Measurements from ENCODE around the gene MRNIP. TPM values are rescaled to one million over a fixed set of nuclear protein-coding genes. Genes with fewer than 3 reads are reported as not detected.

The MRNIP gene
- total and polyA plus RNA-seq, 2 of the 8 experiments (the other 6 are each of a cell fraction or from before 2014, with no cell fraction given) = 29.6 TPM

GRCh38 chr5:179827680-179828079 lies 30.9 kb downstream of the MRNIP start:
- H2BK20ac ChIP-seq (ENCODE audit: low read length) = no peak overlapping the region
- 84% methylated on average over 9 of the region's 9 CpGs; no CpG with 5 or more reads in 1 of the 2 experiments for WGBS, 2 experiments (ENCODE audit: extremely low coverage in 1 of 2, insufficient coverage in 1 of 2, insufficient read length in 1 of 2, insufficient replicate concordance in 2 of 2, low coverage in 1 of 2, low lambda C conversion rate in 2 of 2, missing lambda C conversion rate in 1 of 2)
- CTCF ChIA-PET (ENCODE audit: partially characterized antibody) = interaction anchor here (0.7 to 2.7 kb wide), 5 partner anchors 10 to 67 kb away, joined by 3 to 11 read pairs (median 3); no protein-coding TSS in a partner anchor
- DNase-seq (ENCODE audit: low read depth in 1 of 2, low spot score in 2 of 2) (no peak), FAIRE-seq (no peak)
- POLR2A ChIA-PET (ENCODE audit: partially characterized antibody) = interaction anchor here (0.7 to 5.0 kb wide), 7 partner anchors 9 to 64 kb away, joined by 3 to 31 read pairs (median 3); no protein-coding TSS in a partner anchor
- H3K27ac ChIP-seq (ENCODE audit: low read depth, low read length) = no peak overlapping the region
- peaks cover 2 to 5% (median 3%) of the 10 kb centered on the region in 4 experiments; a peak in 6 of 7 replicates for H3K4me1 ChIP-seq (replicated peaks in 1 of 4; ENCODE audit: control insufficient read depth in 3 of 4, insufficient read depth in 4 of 4, low read length in 3 of 4)
- H3K18ac ChIP-seq (ENCODE audit: extremely low read depth, low read length) = no peak overlapping the region; the same call in 1 of the 2 replicates
- peaks cover 0 to 12% of the 10 kb centered on the region in 2 experiments; a peak in 1 of 4 replicates for H3K79me2 ChIP-seq (ENCODE audit: control insufficient read depth in 1 of 2, insufficient read depth in 2 of 2, low read length in 2 of 2)
- H2AFZ ChIP-seq (ENCODE audit: low read length) = no peak overlapping the region
- no peak overlapping the region for H4K5ac ChIP-seq (ENCODE audit: insufficient read length, low read depth, low read length)
- H2BK12ac ChIP-seq (ENCODE audit: low read depth, low read length) = no peak overlapping the region
- H3K36me3 ChIP-seq (ENCODE audit: control insufficient read depth in 2 of 4, insufficient read depth in 4 of 4, low read length in 3 of 4) = peaks cover 18 to 78% (median 55%) of the 10 kb centered on the region in 4 experiments
- no peak overlapping the region; the same call in 1 of the 2 replicates for H4K8ac ChIP-seq (ENCODE audit: extremely low read depth, insufficient read depth, low read length)
- no peak overlapping the region for H2BK5ac ChIP-seq (ENCODE audit: low read depth, low read length)
- H3K9ac ChIP-seq (replicated peaks in 1 of 4; ENCODE audit: extremely low read depth in 1 of 4, low read depth in 3 of 4, low read length in 3 of 4) = no peak overlapping the region
- H3K4ac ChIP-seq (replicated peaks; ENCODE audit: insufficient read length, low read depth, low read length) = no peak overlapping the region
- H3K9me3 ChIP-seq (ENCODE audit: insufficient read depth in 2 of 2, low read depth in 1 of 2, low read length in 1 of 2) = no peaks in the 10 kb centered on the region
- no peak for TF ChIP-seq ATF3 (IDR thresholded peaks at IDR 0.05; ENCODE audit: insufficient read depth, low read depth, low read length)
- TF ChIP-seq RAD21 (IDR thresholded peaks at IDR 0.05 in 1 of 2, conservative IDR thresholded peaks at IDR 0.05 in 1 of 2; ENCODE audit: low read depth in 2 of 2, low read length in 2 of 2) = 0 out of 4 replicates have a peak, but pooled peaks of 1 of the 2 experiments have one; percentile 5
- TF ChIP-seq POLR2A (IDR thresholded peaks at IDR 0.05; ENCODE audit: control extremely low read depth in 1 of 2, low read depth in 2 of 2, low read length in 2 of 2) = peak in 1 of 2 experiments; percentile 41; a peak in 1 of 3 replicates
- peaks cover 2% of the 10 kb centered on the region for H3K79me1 ChIP-seq (ENCODE audit: low read depth, low read length)
- no peak overlapping the region for H2BK120ac ChIP-seq (replicated peaks; ENCODE audit: low read depth, low read length)
- no peak overlapping the region for H3K4me3 ChIP-seq (ENCODE audit: extremely low read depth in 1 of 4, insufficient read depth in 2 of 4, low read depth in 3 of 4, low read length in 4 of 4)
- no peak overlapping the region for H4K91ac ChIP-seq (replicated peaks; ENCODE audit: insufficient read length, low read length)
- H3K27me3 ChIP-seq (replicated peaks in 1 of 4; ENCODE audit: control insufficient read depth in 3 of 4, extremely low read depth in 1 of 4, insufficient read depth in 3 of 4, low read length in 3 of 4) = no peaks in the 10 kb centered on the region
- no peaks in the 10 kb centered on the region for H3K23me2 ChIP-seq (ENCODE audit: low read depth, low read length)
- peak overlapping the region; percentile 47; the same call in 1 of the 2 replicates for H2AK5ac ChIP-seq (ENCODE audit: low read depth, low read length)
- H3K56ac ChIP-seq (replicated peaks; ENCODE audit: insufficient read length, low read depth, low read length) = no peak overlapping the region
- peaks cover 2 to 20% of the 10 kb centered on the region in 2 experiments for H4K20me1 ChIP-seq (replicated peaks in 1 of 2; ENCODE audit: control insufficient read depth in 1 of 2, insufficient read depth in 2 of 2, low read length in 2 of 2)
- H3K14ac ChIP-seq (ENCODE audit: insufficient read length) = no peak overlapping the region
- no peak overlapping the region for H2BK15ac ChIP-seq (ENCODE audit: low read length)
- no peak overlapping the region for H3K4me2 ChIP-seq (ENCODE audit: insufficient read depth in 1 of 2, low read depth in 2 of 2, low read length in 2 of 2)
- H3K23ac ChIP-seq (ENCODE audit: insufficient read length) = no peak overlapping the region

Measured in H1 (cell line).